GM12864 (cell line): ENCODE measurements around the gene ACSM3.
A peak's percentile ranks its signal among the peaks of the same experiment; 100 is the strongest.

Experiments used
- DNase-seq: peaks from one replicate; pipeline ENCODE4 v3.0.0-alpha.2; 2011; ENCODE audit warnings: low read depth
- H3K4me3 ChIP-seq: 2 replicates; pipeline ENCODE4 v1.5.1; 2011; ENCODE audit warnings: mild to moderate bottlenecking, low read depth, low read length, control low read depth
- CTCF ChIP-seq: IDR thresholded peaks from 2 replicates; pipeline ENCODE4 v1.5.1; 2011; ENCODE audit warnings: low read depth, mild to moderate bottlenecking, moderate library complexity, low read length, control low read depth, inconsistent platforms; ENCODE audit errors: missing control alignments

The ACSM3 gene

GRCh38 chr16:20734782-20735181 lies 29.0 kb upstream of the ACSM3 start:
- TF ChIP-seq CTCF = no peak
- H3K4me3 ChIP-seq = no peak overlapping the region
- no peak for DNase-seq

GRCh38 chr16:20735490-20735889 lies 28.3 kb upstream of the ACSM3 start:
- DNase-seq = no peak
- no peak for TF ChIP-seq CTCF
- no peak overlapping the region for H3K4me3 ChIP-seq

GRCh38 chr16:20740007-20740883 lies 23.6 kb upstream of the ACSM3 start:
- no peak for DNase-seq
- H3K4me3 ChIP-seq = peak overlapping the region; percentile 93
- peak; percentile 31 for TF ChIP-seq CTCF

- no peak for TF ChIP-seq CTCF
- DNase-seq = peak; percentile 60
- peak overlapping the region; percentile 93 for H3K4me3 ChIP-seq
Observed at GRCh38 chr16:20740901-20741521, 22.8 kb upstream of the ACSM3 start.

GRCh38 chr16:20741554-20742285 lies 22.1 kb upstream of the ACSM3 start, which contains the start of gene THUMPD1:
TSS of gene THUMPD1 (minus strand) at chr16:20741818. CDS start at chr16:20741739, 79 bp downstream.
- TF ChIP-seq CTCF = peak; percentile 18
- peak; percentile 87 for DNase-seq
- H3K4me3 ChIP-seq = peak within 1 kb of the TSS; percentile 93

- TF ChIP-seq CTCF = no peak
- no peak for DNase-seq
Observed at GRCh38 chr16:20743591-20743990, 20.2 kb upstream of the ACSM3 start.

More at GRCh38 chr16:20743591-20743990, 20.2 kb upstream of the ACSM3 start:
- no peak overlapping the region for H3K4me3 ChIP-seq
